Transverse colon (tissue), 4 donors: ENCODE data around the gene RPA3. TPM values are rescaled to one million over a fixed set of nuclear protein-coding genes. Genes with fewer than 3 reads are reported as not detected.

Source experiments
- DNase-seq: peaks from one replicate; pipeline ENCODE4 v3.0.0-alpha.2; 2019
- H3K27ac ChIP-seq, 4 donors: fragments of 200-600 bp; sonication (generic); 2 replicates each; pipeline ENCODE4 v1.5.1; 2016 to 2018; ENCODE audit warnings: inconsistent platforms in 4 of 4
- H3K27me3 ChIP-seq: fragments of 200-600 bp; sonication (generic); 2 replicates; pipeline ENCODE4 v1.5.1; 2017; ENCODE audit warnings: inconsistent platforms
- H3K36me3 ChIP-seq, 4 donors: fragments of 200-600 bp; sonication (generic); 2 replicates each; pipeline ENCODE4 v1.5.1; 2017 to 2019; ENCODE audit warnings: inconsistent platforms in 4 of 4
- H3K4me1 ChIP-seq, 4 donors: fragments of 200-600 bp; sonication (generic); 2 replicates each; pipeline ENCODE4 v1.5.1; 2017 to 2020; ENCODE audit warnings: inconsistent platforms in 4 of 4
- H3K4me3 ChIP-seq, 4 donors: fragments of 200-600 bp; sonication (generic); 1 replicate in 1 of 4; 2 replicates in 3 of 4; pipeline versions ENCODE4 v1.5.1 to v1.6.1; 2017 to 2019; ENCODE audit warnings: inconsistent platforms in 4 of 4
- H3K9me3 ChIP-seq, 2 donors: fragments of 200-600 bp; sonication (generic); 2 replicates each; pipeline ENCODE4 v1.5.1; 2017 to 2019; ENCODE audit warnings: inconsistent platforms in 2 of 2
- EP300 ChIP-seq: sonication (generic); formaldehyde crosslinking; IDR thresholded peaks from one replicate; pipeline ENCODE4 v1.6.1; 2017; ENCODE audit warnings: antibody characterized with exemption, low read depth
- POLR2A ChIP-seq: fragments of 450-650 bp; IDR thresholded peaks from one replicate; pipeline ENCODE4 v1.6.1; 2016; ENCODE audit warnings: antibody characterized with exemption, mild to moderate bottlenecking, moderate library complexity
- POLR2AphosphoS5 ChIP-seq, 3 donors: sonication (generic); formaldehyde crosslinking; IDR thresholded peaks; one replicate each; pipeline ENCODE4 v1.6.1; 2016; ENCODE audit warnings: antibody characterized with exemption in 3 of 3
- WGBS, 2 donors: methylation state at CpG; one replicate each; pipeline ENCODE4 v1.1.5; 2018; ENCODE audit warnings: low coverage in 1 of 2; 5-methylcytosine and 5-hydroxymethylcytosine counted together
- in situ Hi-C, 4 donors: fragments of 200-750 bp; cut with MboI; loops; one replicate each; pipeline versions ENCODE4 v1.15.0 to v1.15.1; 2017; ENCODE audit warnings: low sequenced_read_pairs in 3 of 4, low pct_ligation_motif_present in 1 of 4, low pct_unique_long_range_greater_than_20kb in 1 of 4
- intact Hi-C: fragments of 100-400 bp; cut with DNase I; formaldehyde crosslinking; loops from one replicate; pipeline ENCODE4 v1.15.1; 2023; ENCODE audit warnings: low total_unique reads
- total RNA-seq, 4 donors: library from RNA; depleted of rRNA; stranded (reverse); fragments of >200 nt; gene quantifications; one replicate each; pipeline ENCODE4 v1.1.0, GENCODE V29; 2016
- TF ChIP-seq, protein P1 (sequence below), 5 experiments: fragments of 200-600 bp in 3 of 5; fragments of 450-650 bp in 2 of 5; sonication (generic) in 3 of 5; IDR thresholded peaks; 1 replicate in 2 of 5; 2 replicates in 3 of 5; pipeline ENCODE4 v1.5.1; 2016 to 2017; ENCODE audit warnings: antibody characterized with exemption in 5 of 5, inconsistent platforms in 3 of 5, mild to moderate bottlenecking in 2 of 5, moderate library complexity in 1 of 5

RPA3 gene
- total RNA-seq, 4 donors from 2014 or later = 1.4 to 24.6 (median 7.6) TPM

DNA sequence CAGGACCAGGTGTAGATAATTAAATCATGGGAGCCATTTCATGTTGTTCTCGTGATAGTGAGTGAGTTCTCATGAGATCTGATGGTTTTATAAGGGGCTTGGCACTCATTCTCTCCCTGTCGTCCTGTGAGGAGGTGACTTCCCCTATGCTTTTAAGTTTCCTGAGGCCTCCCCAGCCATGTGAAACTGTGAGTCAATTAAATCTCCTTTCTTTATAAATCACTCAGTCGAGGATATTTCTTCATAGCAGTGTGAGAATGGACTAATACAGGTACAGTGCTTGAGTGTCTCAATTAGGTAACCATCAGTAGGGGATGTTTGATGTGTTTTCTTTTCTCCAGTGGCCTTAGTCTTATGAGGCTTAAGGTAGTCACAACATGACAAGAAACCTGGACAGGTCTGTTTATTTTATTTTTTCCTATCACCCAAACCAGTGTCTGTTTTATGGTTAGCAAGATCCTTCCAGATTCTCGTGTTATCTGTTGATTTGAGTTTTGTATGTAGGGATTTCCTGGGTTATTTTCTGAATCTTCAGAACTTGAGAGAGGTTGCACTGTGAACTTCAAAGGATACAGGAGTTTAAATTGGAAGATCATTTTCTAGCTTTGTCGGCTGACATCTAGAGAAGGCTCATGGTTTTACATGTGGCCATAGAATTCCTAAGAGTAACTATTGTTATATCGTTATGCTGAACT lies 45.7 kb downstream of the RPA3 start:
- Histone ChIP-seq H3K4me3 (no peak overlapping the region), H3K27me3 (no peaks in the 10 kb centered on the region), H3K9me3 (no peaks in the 10 kb centered on the region), H3K36me3 (peaks cover 0 to 3% (median 0%) of the 10 kb centered on the region in 4 donors), H3K4me1 (no peaks in the 10 kb centered on the region), H3K27ac (no peak overlapping the region)
- 76 to 81% methylated on average over 4 to 6 of the region's 6 CpGs for WGBS, 2 donors
- TF ChIP-seq POLR2A = no peak
- no peak for TF ChIP-seq POLR2AphosphoS5 (IDR thresholded peaks at IDR 0.05)
- TF ChIP-seq EP300 = no peak
- TF ChIP-seq, protein P1, sequence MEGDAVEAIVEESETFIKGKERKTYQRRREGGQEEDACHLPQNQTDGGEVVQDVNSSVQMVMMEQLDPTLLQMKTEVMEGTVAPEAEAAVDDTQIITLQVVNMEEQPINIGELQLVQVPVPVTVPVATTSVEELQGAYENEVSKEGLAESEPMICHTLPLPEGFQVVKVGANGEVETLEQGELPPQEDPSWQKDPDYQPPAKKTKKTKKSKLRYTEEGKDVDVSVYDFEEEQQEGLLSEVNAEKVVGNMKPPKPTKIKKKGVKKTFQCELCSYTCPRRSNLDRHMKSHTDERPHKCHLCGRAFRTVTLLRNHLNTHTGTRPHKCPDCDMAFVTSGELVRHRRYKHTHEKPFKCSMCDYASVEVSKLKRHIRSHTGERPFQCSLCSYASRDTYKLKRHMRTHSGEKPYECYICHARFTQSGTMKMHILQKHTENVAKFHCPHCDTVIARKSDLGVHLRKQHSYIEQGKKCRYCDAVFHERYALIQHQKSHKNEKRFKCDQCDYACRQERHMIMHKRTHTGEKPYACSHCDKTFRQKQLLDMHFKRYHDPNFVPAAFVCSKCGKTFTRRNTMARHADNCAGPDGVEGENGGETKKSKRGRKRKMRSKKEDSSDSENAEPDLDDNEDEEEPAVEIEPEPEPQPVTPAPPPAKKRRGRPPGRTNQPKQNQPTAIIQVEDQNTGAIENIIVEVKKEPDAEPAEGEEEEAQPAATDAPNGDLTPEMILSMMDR (IDR thresholded peaks at IDR 0.05) = no peak
- intact Hi-C loops (no loop called here), in situ Hi-C loops (no loop called here)
- DNase-seq = no peak

DNA sequence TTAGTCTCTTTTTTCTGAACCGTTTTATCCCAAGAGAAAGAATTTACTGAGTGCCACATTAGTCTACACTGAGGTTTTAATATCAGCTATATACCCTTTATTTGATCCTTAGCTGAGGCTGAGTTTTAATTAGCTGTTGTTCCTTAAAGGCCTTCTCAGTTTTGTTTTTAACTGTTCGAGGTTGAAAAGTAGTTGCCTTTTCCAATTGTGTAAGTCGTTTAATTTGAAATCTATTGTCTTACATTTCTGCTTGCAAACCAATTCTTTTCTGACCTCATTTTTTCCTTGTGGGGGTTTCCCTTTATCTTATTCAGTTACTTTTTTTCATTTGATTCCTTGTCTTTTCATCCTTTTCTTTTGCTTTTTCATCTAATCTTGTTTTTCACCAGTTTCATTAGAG lies 47.0 kb downstream of the RPA3 start:
- Histone ChIP-seq H3K36me3 (peaks cover 0 to 3% (median 0%) of the 10 kb centered on the region in 4 donors), H3K9me3 (no peaks in the 10 kb centered on the region), H3K4me1 (no peaks in the 10 kb centered on the region), H3K27ac (no peak overlapping the region), H3K4me3 (no peak overlapping the region), H3K27me3 (no peaks in the 10 kb centered on the region)
- no peak for DNase-seq
- 53 to 73% methylated on average over 3 of the region's 3 CpGs for WGBS, 2 donors
- in situ Hi-C loops (no loop called here), intact Hi-C loops (no loop called here)
- TF ChIP-seq, protein P1 (IDR thresholded peaks at IDR 0.05) = no peak
- TF ChIP-seq POLR2AphosphoS5 (IDR thresholded peaks at IDR 0.05) (no peak), EP300 (no peak), POLR2A (no peak)

DNA sequence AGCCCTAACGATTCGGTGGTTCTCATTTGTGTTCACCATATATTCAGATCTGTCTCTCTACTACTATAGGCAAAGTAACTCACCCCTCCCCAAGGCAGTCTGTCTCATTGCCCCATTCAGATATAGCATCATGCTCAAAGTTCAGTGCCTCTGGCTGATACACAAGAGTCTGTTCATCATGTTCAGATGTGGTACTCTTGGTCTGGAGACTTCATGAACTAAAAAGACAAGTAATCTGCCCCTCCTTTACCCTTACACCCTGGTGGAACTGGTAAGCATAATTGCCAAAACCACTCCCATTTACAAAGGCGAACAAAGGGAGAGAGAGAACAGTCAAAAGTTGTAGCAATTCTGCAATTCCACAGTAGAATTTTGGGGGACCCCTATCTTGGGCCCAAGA lies 47.9 kb downstream of the RPA3 start:
- no peak for DNase-seq
- H3K27ac ChIP-seq = no peak overlapping the region
- in situ Hi-C loops = no loop called here
- no peaks in the 10 kb centered on the region for H3K27me3 ChIP-seq
- no peak overlapping the region for H3K4me3 ChIP-seq
- H3K36me3 ChIP-seq = peaks cover 0 to 3% (median 0%) of the 10 kb centered on the region in 4 donors
- H3K4me1 ChIP-seq = no peaks in the 10 kb centered on the region
- TF ChIP-seq, protein P1 (IDR thresholded peaks at IDR 0.05) = no peak
- TF ChIP-seq EP300 (no peak), POLR2A (no peak), POLR2AphosphoS5 (IDR thresholded peaks at IDR 0.05) (no peak)
- intact Hi-C loops = no loop called here
- WGBS, 2 donors = 94 to 100% methylated on average over 1 to 3 of the region's 3 CpGs
- no peaks in the 10 kb centered on the region for H3K9me3 ChIP-seq

DNA sequence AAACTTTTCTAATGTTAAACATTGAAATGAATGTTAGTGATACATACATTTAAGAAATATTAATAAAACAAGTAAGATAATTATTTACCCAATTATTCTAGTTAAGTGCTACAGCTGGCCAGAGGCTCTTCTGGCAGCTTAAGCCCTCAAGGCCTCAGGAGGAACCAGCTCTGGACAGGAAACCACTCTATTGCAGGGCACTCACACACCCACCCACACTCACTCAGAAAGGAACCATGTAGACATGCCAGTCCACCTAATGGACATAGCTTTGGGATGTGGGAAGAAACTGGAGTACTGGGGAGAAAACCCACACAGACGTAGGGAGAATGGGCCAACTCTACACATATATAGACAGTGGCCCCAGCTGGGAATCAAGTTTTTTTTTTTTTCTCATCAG lies 49.7 kb downstream of the RPA3 start:
- H3K9me3 ChIP-seq = no peaks in the 10 kb centered on the region
- H3K4me3 ChIP-seq = no peak overlapping the region
- no peak for DNase-seq
- H3K4me1 ChIP-seq = no peaks in the 10 kb centered on the region
- intact Hi-C loops (no loop called here), in situ Hi-C loops (no loop called here)
- WGBS, 2 donors = 96 to 100% methylated on average over 1 of the region's 1 CpG
- no peaks in the 10 kb centered on the region for H3K27me3 ChIP-seq
- H3K36me3 ChIP-seq = no peaks in the 10 kb centered on the region
- no peak overlapping the region for H3K27ac ChIP-seq
- TF ChIP-seq POLR2A (no peak), POLR2AphosphoS5 (IDR thresholded peaks at IDR 0.05) (no peak), EP300 (no peak)
- TF ChIP-seq, protein P1 (IDR thresholded peaks at IDR 0.05) = no peak
